ENCODE measurements around the gene EIF4G1.

EIF4G1 gene

DNA sequence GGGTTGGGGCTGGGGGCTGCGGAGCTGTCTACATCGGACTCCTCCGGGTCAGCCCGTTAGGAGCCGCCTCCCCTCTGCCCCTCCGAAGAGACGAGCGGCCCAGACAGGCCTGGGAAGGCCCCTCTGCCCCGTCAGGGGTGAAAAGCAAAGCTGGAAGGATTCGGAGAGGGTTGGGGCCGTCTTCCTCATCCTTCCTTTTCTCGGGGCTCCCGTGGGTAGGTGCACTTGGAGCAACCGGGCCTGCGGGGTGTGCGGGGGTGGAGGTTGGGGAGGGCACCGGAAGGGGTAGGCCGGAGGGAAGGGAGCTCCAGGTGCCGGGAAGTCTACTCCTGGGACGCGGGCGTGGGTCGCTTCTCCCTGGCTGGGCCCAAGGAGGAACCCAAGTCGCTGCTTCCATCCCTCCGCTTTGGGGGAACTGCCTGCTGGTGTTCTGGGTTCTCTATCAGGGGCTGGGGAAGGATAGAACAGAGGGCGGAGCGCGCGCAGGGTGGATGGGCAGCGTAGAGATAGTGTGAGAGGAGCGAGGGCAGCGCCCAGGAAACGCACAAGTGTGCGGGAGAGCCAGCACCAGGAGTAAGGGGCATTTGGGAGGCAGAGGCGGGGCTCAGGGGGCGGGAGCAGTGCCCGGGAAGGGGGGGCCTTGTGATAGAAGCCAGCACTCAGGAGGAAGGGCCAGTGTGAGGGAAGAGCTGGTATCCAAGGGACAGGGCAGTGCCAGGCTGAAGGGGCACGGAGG is 47.7 kb downstream of the EIF4G1 start:
- peak in 1 of 3 experiments; percentile 48 for DNase-seq (ENCODE audit: low read depth in 2 of 3, low spot score in 2 of 3)

DNA sequence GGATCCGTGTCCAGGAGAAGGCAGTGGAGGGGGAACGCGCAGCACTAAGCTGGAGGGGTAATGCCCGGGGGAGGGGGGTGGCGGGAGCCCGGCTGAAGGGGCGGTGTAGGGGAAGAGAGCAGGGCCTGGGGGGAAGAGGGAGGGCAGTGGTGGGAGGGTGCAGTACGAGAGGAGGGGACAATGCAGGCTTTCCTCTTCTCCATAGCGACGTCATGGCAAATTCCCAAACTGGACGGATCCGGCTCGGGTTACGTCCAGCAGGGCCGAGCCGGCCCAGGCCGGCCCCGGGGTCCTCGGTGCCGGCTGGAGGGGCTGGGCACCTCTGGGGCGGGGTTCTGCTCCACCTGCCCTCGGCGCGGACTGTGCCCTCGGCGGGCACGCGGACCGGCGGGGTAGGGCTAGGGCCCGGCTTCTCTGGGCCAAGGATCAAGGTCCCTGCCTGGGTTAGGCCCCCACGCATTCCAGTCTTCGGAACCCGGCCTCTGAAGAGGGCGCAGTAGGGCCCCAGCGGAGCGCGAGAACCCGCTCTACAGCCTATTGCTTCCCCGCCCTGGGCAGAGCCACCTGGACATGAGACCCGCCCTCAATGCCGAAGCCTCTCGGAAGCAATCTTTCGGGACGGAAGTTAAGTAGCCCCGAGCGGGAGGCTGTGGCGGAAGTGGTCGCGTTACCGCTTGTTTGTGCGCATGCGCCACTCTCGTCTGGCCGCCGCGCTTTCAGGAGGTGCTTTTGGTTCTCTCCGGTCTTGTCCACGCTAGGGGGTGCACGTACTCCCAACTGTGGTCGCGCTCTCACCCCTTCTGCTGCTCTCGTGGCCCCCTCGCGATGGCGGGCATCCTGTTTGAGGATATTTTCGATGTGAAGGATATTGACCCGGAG is 48.5 kb downstream of the EIF4G1 start:
- peak; percentile 86 to 94 (median 94) for DNase-seq (ENCODE audit: low read depth in 2 of 3, low spot score in 2 of 3)

DNA sequence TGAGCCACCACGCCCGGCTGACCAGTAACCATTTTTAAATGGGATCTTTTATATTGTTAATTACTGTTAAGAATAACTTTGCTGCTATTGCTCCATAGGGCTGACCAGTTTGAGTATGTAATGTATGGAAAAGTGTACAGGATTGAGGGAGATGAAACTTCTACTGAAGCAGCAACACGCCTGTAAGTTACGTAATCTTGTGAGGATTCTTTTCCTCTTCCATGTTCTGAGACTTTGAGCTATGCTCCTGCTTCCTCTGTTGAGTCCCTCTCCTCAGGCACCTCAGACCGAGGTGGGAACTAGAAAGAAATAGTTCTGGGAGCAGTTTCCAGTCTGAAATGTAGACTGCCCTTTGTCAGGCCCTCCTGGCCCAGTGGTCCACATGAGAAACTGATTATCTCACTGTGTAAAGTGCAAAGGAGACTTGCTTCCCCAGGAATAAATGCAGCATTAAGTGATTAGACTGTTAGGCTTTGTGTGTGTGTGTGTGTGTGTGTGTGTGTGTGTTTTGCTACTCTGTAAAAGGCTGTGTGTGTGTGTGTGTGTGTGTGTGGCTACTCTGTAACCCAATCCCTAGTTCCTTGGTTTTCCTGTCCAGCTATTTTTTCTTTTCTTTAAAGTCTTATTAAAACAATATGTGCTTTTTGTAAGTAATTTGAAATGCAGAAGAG is 52.3 kb downstream of the EIF4G1 start:
- DNase-seq (ENCODE audit: low read depth in 2 of 3, low spot score in 2 of 3), result no peak

DNA sequence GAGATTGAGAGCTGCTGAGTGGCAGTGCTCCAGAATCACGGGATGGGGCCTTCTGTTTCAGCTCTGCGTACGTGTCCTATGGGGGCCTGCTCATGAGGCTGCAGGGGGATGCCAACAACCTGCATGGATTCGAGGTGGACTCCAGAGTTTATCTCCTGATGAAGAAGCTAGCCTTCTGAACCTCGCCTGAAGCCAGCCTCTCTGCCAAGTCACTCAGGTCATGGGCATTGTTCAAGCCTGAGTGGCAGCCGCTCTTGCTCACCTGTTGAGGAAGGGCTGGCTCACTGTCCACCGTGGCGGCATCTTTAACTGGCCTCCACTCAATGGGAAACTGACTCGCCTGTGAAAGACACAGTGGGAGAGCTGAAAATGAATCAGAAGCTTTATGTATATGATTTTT is 53.7 kb downstream of the EIF4G1 start:
- no peak for DNase-seq (ENCODE audit: low read depth in 2 of 3, low spot score in 2 of 3)

DNA sequence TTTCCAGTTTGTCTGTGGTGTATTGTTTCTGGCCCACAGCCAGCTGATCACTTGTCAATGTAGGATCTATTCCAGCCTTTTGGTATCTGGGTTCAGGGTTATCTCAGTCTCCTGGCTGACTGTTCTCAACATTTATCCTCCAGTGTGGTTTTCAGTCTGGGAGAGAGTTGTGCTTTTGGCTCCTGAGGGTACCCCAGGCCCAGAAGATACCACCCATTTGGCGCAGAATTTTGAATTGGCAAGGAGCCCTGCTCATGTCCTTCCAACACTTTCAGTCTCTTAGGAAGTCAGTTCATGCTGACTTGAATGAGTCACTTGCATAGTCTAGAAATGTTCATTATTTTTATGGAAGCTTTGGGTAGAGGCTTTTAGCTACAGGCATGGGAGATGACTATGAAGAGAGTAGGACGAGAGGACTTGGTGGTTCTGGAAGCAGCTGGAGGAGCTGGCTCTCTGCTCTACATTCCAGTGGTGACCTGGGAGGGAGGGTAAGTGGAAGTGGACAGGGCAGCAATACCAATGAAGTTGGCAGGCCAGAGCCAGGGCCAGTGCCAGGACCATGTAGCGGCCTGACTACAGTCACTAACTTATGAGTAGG is 54.3 kb downstream of the EIF4G1 start:
- no peak for DNase-seq (ENCODE audit: low read depth in 2 of 3, low spot score in 2 of 3)

DNA sequence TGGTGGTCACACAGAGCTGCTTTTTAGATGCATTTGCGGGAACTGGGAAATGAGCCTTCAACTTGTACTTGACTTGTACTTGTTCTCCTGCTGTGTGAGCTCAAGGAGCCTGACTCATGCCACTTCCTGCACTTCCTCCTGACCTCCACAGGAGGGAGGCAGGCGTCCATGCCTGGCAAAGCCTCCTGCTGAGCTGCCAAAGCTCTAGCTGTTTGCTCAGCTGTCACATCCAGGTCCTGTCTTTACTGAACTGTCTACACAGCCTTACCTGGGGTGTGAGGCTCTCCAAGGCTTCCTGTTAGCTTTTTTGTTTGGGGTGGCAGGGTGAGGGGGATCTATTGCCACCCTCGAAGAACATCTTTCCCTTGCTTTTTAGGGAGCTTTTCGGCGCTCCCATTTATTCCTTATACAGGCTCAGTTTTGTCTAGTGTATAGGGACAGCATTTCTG is 57.2 kb downstream of the EIF4G1 start:
- no peak for DNase-seq (ENCODE audit: low read depth in 2 of 3, low spot score in 2 of 3)

DNA sequence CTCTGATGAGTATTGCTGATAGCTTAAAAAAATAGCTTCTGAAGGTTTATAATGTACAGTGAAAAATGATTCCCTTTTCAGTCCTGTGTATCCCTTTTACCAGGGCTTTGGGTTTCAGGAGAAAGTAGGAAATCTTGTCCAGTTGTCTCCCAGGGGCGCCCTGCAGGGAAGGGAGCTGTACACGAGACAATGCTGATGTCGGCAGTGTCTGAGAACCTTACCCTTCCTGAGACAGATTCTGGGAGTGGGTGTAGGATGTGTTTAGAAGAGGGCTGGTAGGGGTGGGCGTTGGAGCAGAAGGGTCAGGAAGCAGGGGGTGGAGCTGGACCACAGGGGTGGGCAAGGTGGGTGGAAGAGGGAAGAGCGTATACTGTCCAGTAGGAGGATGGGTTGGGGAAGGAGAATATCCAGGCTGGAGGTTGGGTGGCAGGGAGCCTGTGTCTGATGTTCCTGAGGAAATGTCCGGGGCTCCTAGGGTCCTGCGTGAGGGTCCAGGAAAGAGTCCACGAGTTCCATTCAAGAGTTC is 58.0 kb downstream of the EIF4G1 start:
- DNase-seq (ENCODE audit: low read depth in 2 of 3, low spot score in 2 of 3), result no peak

DNA sequence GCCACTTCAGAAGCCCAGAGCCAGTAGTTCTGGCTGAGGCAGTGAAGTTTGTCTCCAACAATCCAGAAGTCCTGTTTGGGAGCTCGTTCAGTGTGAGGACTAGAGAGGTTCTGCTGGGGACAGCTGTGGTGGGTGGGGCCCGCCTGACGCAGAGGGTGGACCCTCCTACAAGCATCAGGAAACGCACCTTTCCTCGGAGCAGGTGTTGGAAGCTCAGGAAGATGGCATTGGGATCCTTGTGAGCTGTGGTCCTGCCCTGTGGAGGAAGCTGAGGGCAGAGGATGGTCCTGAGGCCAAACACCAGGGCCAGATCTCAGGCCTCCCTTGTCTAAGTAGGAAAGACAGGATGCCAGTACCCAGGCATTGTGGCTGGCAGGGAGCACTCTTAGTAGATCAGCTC is 58.5 kb downstream of the EIF4G1 start:
- no peak for DNase-seq (ENCODE audit: low read depth in 2 of 3, low spot score in 2 of 3)

DNA sequence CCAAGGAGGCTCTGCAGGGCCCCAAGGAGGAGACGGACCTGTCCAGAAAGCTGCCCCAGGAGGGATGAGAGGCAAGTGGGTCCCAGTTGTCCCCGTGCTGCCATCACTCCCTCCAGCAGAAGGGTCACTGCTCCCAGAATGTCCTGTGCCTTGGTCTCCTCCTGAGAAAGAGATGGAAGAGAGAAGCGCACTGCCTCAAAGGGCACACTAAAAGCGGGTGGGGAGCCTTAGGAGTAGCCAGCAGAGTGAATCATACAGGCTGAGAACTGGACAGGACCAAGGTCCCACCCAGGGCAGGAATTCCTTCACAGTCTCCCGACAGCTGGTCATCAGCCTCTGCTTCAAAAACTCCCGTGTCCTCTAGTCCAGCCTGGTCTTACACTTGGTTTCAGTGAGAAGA is 59.0 kb downstream of the EIF4G1 start:
- no peak for DNase-seq (ENCODE audit: low read depth in 2 of 3, low spot score in 2 of 3)

DNA sequence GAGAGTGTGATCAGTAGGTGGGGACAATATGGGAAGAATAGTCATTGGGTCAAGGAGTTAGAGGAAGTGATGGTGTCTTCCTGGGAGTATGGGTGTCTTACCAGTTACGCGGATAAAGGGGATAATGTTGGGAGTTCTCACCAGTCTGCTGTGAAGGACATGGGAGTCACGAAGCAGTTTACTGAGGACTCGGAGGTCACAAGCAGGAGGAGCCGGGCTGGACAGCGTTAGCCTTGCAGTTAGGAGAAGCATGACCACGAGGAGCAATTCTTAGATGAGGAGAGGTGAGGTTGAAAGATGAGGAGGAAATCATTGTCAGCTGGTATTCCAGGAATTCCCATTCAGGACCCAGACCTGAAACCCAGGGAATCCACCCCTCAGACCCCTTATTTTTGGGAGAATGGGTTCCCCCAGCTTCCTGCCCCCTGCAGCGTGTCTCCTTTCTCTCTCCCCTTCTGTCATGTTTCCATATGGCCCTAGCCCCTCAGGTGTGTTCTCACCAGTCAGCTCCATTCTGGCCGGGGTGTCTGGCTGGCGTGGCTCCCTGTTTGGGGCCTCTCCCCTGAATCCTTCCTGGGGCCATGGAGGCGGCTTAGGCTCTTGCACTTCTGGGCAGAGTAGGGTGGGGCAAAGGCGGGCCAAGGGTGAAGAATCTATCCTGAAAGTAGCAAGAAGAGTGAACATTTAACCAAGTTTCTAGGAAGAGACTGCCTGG is 61.5 kb downstream of the EIF4G1 start:
- DNase-seq (ENCODE audit: low read depth in 2 of 3, low spot score in 2 of 3), result no peak

DNA sequence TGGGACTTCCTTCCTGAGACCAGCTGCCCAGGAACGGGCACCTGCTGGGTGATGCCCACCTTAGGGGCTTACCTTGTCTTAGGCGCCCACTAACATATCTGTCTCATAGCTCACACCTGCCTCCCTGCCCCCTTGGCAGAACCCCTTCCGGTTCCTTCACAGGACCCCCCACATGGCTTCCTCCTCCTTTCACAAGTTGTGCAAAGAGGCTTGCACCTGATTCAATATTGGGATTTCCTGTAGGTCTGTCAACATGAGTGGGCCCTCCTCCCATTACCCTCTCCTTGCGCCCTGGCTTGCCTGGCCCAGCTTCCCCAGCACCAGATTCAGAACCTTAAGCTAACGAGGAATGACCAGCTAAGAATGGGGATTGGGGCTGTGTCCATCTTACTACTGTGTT is 63.0 kb downstream of the EIF4G1 start:
- no peak for DNase-seq (ENCODE audit: low read depth in 2 of 3, low spot score in 2 of 3)

DNA sequence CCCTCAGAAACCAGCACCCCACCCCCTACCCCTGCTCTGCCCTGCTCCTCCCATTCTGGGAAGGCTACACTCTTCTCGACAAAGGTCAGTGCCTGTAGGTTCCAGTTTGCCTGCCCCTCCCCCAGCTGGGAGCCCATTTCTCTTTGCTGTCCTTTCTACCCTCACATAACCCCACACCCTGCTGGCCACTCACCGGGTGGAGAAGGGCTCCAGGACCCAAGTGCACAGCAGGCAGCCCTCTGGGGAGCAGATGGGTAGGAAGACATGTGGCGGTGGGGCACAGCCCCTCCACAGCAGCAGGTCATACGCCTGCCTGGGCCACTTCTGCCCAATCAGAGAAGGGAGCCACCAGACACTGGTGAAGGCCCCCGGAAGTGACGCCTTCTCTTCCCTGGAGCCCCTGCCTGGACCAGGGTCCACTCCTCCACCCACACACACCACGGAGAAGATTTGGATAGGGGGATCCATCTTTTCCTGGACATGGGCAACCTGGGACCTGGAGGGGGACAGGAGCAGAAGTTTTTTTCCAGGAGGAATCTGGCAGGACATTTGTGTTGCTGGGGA is 63.6 kb downstream of the EIF4G1 start, which contains the start of gene THPO:
THPO (minus strand) TSS at position 326 of the 564 bp plus-strand sequence. CDS start 1,948 bp downstream, outside the sequence.
- no peak for DNase-seq (ENCODE audit: low read depth in 2 of 3, low spot score in 2 of 3)

DNA sequence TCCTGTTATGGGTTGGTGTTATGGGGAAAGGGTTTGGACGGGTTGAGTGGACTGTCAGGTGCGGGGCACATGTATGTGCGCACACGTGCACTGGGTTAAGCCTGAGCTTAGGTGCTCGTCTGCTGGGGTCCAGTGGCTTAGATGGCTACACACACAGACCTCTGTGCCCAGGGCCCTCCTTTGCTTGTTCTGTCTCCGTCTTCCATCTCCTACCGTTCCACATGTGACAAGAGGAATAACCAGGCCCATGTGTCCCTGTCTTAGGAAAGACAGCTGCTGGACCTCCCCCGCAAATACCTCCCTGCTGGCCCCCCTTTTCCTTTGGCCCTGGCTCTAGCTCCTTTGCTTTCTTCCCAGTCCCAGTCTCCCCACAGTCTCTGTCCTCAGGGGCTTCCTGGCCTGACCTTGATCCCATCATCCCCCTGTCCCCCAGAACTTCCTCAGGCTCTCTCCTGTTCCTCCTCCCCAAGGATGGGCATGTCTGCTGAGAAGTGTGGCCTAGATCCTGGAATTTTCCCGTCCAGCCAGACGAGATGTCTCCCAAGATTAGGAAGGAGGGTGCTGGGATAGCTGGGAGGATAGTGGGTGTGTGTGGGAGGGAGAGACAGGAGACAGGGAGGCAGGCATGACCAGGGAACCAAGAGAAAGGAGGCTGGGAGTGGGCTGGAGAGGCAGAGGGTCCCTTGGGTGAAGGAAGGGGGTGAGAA is 64.4 kb downstream of the EIF4G1 start:
- DNase-seq (ENCODE audit: low read depth in 2 of 3, low spot score in 2 of 3), result no peak

DNA sequence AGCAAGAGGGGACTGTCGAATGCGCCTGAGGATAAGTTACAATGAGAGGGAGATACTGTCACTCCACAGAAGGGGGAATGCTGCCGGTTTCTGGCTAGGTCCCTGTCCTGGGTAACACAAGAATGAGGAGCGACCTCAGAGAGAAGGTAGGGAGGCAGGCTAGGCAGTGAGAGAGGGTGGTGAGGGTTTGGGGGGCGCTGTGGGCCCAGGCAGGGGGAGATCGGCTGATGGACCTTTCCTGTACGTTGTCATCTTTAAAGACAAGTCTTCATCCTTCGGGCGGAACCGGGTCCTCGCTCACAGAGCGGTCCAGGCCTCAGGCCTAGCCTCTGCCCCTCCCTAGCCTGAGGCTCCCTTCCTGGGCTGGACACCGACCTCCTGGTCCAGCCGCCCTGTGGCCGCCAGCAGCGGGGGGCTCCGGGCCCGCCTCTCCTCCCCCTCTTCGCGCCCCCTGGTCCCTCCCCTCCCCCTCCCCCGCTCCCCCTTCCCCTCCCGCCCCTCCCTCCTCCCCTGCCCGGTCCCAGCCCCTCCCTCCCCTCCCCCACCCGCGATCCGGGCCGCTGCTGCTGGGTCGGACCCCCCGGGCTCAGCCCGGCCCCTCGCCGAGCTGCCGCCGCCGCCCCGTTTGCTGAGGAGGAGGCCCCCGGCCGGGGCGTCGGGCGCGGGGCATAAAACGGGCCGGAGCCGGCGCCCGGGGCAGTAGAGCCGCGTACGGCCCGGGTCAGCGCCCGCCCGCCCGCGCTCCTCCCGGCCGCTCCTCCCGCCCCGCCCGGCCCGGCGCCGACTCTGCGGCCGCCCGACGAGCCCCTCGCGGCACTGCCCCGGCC is 65.2 kb downstream of the EIF4G1 start, which contains the start of gene CHRD:
CHRD (plus strand) TSS at position 697 of the 827 bp plus-strand sequence. CDS start 265 bp downstream, outside the sequence.
- no peak for DNase-seq (ENCODE audit: low read depth in 2 of 3, low spot score in 2 of 3)

DNA sequence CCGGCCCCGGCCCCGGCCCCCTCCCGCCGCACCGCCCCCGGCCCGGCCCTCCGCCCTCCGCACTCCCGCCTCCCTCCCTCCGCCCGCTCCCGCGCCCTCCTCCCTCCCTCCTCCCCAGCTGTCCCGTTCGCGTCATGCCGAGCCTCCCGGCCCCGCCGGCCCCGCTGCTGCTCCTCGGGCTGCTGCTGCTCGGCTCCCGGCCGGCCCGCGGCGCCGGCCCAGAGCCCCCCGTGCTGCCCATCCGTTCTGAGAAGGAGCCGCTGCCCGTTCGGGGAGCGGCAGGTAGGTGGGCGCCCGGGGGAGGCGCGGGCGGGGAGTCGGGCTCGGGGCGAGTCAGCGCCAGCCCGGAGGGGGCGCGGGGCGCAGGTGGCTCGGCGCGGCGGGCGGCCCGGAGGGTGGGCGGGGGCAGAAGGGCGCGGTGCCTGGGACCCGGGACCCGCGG is 65.8 kb downstream of the EIF4G1 start:
- DNase-seq (ENCODE audit: low read depth in 2 of 3, low spot score in 2 of 3), result no peak

DNA sequence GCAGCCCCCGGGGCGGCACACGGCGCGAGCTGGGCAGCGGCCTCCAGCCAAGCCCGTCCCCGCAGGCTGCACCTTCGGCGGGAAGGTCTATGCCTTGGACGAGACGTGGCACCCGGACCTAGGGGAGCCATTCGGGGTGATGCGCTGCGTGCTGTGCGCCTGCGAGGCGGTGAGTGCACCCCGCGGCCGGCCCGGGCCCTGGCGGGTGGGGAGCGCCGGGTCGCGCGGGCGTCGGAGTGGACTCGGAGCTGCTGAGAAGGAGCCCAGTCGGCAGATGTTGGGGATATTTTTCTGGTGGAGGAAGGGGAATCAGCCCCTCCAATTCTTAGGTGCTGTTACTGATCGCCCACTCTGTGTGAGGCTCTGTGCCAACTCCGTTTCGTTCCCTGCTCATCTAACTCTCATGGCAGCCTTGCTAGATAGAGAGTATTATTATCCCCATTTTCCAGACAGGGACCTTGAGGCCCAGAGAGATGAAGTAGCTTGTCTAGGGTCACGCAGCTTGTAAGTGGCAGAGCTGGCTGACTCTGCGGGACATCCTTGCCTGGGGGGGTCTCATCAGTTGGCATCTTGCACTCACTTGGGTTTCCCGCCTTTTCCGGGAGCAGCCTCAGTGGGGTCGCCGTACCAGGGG is 66.3 kb downstream of the EIF4G1 start:
- DNase-seq (ENCODE audit: low read depth in 2 of 3, low spot score in 2 of 3), result no peak

DNA sequence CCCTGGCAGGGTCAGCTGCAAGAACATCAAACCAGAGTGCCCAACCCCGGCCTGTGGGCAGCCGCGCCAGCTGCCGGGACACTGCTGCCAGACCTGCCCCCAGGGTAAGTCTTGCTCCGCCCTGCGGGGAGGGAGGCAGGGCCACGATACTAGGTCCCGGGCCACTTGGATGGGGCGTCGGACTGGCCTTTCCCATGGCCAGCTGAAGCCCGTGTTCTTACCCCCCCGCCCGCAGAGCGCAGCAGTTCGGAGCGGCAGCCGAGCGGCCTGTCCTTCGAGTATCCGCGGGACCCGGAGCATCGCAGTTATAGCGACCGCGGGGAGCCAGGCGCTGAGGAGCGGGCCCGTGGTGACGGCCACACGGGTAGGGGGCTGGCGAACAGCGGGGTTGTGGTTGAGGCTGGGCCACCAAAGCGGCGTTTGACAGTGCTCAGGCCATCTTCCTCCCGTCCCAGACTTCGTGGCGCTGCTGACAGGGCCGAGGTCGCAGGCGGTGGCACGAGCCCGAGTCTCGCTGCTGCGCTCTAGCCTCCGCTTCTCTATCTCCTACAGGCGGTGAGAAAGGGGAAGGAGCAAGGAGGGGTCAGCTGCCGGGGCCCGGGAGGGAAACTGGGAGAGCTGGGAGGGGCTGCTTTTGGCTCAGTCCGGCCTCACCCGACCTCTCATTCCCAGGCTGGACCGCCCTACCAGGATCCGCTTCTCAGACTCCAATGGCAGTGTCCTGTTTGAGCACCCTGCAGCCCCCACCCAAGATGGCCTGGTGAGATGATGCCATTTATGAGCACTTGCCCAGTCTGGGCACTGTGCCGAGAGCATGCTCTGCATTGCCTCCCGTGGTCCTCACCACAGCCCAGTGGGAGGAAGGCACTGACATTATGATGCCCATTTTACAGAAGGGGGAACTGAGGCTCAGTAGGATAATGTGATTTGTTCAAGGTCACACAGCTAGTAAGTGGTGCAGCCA is 67.1 kb downstream of the EIF4G1 start:
- DNase-seq (ENCODE audit: low read depth in 2 of 3, low spot score in 2 of 3), result no peak

Data from activated CD8-positive, alpha-beta memory T cell treated with anti-CD3 and anti-CD28 coated beads for 48 hours (primary cell).